Measurements from ENCODE around the gene DGLUCY. TPM values are rescaled to one million over a fixed set of nuclear protein-coding genes. Genes with fewer than 3 reads are reported as not detected.

The DGLUCY gene
- total RNA-seq, 1 experiment from 2014 or later: 54.8 TPM

DNA sequence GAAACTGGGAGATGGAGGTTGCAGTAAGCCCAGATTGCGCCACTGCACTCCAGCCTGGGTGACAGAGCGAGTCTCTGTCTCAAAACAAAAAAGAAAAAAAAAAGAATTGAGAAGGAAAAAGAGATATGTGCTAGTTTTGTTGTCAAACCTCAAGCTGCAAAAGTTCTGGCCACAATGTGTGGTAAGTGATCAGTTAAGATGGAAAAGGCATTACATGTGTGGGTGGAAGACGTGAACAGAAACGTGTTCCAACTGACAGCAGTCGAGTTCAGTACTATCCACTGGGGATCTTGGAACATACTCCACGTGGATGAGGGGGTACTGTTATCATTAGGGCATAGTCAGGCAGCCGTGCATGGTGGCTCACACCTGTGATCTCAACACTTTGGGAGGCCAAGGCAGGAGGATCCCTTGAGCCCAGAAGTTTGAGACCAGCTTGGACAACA lies 113.3 kb downstream of the DGLUCY start:
- Histone ChIP-seq H3K36me3 (ENCODE audit: control insufficient read depth, insufficient read depth, low read length) (no peaks in the 10 kb centered on the region), H3K27me3 (replicated peaks; ENCODE audit: control insufficient read depth, insufficient read depth, low read length) (no peaks in the 10 kb centered on the region), H3K4me1 (no peaks in the 10 kb centered on the region), H3K9me3 (0 out of 2 replicates have a peak, but pooled peaks cover 6% of the 10 kb centered on the region), H3K4me3 (ENCODE audit: low read depth, low read length) (no peak overlapping the region)
- BruUV-seq (replicated peaks): no TSS peak
- CTCF ChIA-PET: no interaction called here
- H3K27me3 Mint-ChIP-seq (ENCODE audit: insufficient read depth, unreplicated experiment): no peaks in the 10 kb centered on the region
- TF ChIP-seq, protein P1, sequence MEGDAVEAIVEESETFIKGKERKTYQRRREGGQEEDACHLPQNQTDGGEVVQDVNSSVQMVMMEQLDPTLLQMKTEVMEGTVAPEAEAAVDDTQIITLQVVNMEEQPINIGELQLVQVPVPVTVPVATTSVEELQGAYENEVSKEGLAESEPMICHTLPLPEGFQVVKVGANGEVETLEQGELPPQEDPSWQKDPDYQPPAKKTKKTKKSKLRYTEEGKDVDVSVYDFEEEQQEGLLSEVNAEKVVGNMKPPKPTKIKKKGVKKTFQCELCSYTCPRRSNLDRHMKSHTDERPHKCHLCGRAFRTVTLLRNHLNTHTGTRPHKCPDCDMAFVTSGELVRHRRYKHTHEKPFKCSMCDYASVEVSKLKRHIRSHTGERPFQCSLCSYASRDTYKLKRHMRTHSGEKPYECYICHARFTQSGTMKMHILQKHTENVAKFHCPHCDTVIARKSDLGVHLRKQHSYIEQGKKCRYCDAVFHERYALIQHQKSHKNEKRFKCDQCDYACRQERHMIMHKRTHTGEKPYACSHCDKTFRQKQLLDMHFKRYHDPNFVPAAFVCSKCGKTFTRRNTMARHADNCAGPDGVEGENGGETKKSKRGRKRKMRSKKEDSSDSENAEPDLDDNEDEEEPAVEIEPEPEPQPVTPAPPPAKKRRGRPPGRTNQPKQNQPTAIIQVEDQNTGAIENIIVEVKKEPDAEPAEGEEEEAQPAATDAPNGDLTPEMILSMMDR (IDR thresholded peaks at IDR 0.05; ENCODE audit: insufficient read depth in 1 of 2, low read depth in 1 of 2, low read length in 1 of 2, severe bottlenecking in 1 of 2, unreplicated experiment in 1 of 2): no peak
- no peak overlapping the region for H3K27ac Mint-ChIP-seq (ENCODE audit: unreplicated experiment)
- no peak for DNase-seq
- H3K4me1 Mint-ChIP-seq (ENCODE audit: low read depth, unreplicated experiment): no peaks in the 10 kb centered on the region
- peaks cover 1% of the 10 kb centered on the region for H3K36me3 Mint-ChIP-seq (ENCODE audit: insufficient read depth, unreplicated experiment)
- POLR2A ChIA-PET: no interaction called here
- intact Hi-C loops (cut with micrococcal nuclease; ENCODE audit: unreplicated experiment): no loop called here
- no peaks in the 10 kb centered on the region for H3K9me3 Mint-ChIP-seq (ENCODE audit: unreplicated experiment)
- no peak overlapping the region for H3K4me3 Mint-ChIP-seq (ENCODE audit: unreplicated experiment)

DNA sequence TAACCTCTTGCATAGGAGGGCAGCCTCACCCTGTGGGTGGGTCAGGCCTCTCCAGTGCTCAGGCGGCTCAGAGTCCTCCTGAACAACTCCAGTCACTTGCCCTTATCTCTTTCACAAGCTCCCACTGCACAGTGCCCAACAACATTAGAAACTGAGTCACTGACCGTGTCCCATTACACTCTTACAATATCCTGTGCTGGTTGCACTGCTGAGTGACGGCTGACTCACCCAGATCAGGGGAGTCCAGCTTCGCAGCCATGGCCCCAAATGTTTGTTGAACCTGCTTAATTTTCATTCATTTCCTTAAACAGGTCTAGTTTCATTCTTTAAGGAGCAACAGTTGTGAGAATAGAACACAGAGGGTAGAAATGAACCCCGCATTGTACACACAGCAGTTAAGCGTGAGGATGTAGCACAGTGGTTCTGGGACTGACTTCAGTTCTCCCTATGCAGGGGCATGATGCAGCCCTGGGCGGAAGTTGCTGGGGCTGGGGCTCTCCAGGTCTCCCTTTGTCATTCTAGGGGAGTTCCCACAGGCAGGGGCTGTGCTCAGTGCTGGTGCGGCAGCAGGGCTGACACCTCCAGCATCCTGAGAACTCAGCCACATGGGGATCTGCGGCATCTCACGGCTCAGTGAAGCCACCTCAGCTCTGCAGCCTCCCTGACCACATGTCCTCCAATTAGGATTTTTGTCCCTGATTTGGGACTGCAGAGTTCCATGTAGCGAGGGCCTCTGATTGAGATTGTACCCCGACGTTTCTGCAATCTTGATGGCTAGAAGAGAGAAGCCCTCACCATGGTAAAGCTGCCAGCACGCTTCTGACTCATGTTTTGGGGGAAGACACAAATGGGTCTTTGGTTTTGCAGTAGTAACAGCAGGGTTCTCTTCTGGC lies 114.5 kb downstream of the DGLUCY start:
- H3K4me1 ChIP-seq: no peaks in the 10 kb centered on the region
- H3K4me3 Mint-ChIP-seq (ENCODE audit: unreplicated experiment): no peak overlapping the region
- H3K27me3 Mint-ChIP-seq (ENCODE audit: insufficient read depth, unreplicated experiment): no peaks in the 10 kb centered on the region
- H3K27me3 ChIP-seq (replicated peaks; ENCODE audit: control insufficient read depth, insufficient read depth, low read length): no peaks in the 10 kb centered on the region
- ChIA-PET CTCF (no interaction called here), POLR2A (no interaction called here)
- no peaks in the 10 kb centered on the region for H3K36me3 Mint-ChIP-seq (ENCODE audit: insufficient read depth, unreplicated experiment)
- H3K4me3 ChIP-seq (ENCODE audit: low read depth, low read length): no peak overlapping the region
- no peaks in the 10 kb centered on the region for H3K36me3 ChIP-seq (ENCODE audit: control insufficient read depth, insufficient read depth, low read length)
- no peak for DNase-seq
- H3K27ac Mint-ChIP-seq (ENCODE audit: unreplicated experiment): no peak overlapping the region
- intact Hi-C loops (cut with micrococcal nuclease; ENCODE audit: unreplicated experiment): no loop called here
- no peaks in the 10 kb centered on the region for H3K9me3 Mint-ChIP-seq (ENCODE audit: unreplicated experiment)
- BruUV-seq (replicated peaks): no TSS peak
- TF ChIP-seq, protein P1 (IDR thresholded peaks at IDR 0.05; ENCODE audit: insufficient read depth in 1 of 2, low read depth in 1 of 2, low read length in 1 of 2, severe bottlenecking in 1 of 2, unreplicated experiment in 1 of 2): no peak
- H3K9me3 ChIP-seq: 0 out of 2 replicates have a peak, but pooled peaks cover 6% of the 10 kb centered on the region
- no peaks in the 10 kb centered on the region for H3K4me1 Mint-ChIP-seq (ENCODE audit: low read depth, unreplicated experiment)

DNA sequence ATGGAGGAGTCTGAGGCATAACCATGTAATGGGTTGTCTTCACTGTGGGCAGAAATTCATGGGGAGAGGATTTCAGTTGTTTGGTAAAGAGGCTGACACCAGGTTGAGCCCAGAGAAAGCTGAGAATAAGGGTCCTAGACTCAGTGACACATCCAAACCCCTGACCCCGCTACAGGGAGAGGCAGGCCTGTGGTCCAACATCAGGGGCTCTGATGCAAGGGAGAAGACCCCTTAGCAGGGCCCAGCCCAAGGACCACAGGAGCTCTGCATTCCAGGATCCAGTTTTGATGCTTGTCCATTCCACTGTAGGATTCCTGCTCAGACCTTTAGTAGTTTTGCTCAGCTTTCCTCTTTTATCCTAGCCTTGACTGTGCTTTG lies 115.1 kb downstream of the DGLUCY start:
- TF ChIP-seq, protein P1 (IDR thresholded peaks at IDR 0.05; ENCODE audit: insufficient read depth in 1 of 2, low read depth in 1 of 2, low read length in 1 of 2, severe bottlenecking in 1 of 2, unreplicated experiment in 1 of 2): no peak
- CTCF ChIA-PET: no interaction called here
- Histone ChIP-seq H3K9me3 (0 out of 2 replicates have a peak, but pooled peaks cover 6% of the 10 kb centered on the region), H3K36me3 (ENCODE audit: control insufficient read depth, insufficient read depth, low read length) (no peaks in the 10 kb centered on the region), H3K4me1 (no peaks in the 10 kb centered on the region), H3K4me3 (ENCODE audit: low read depth, low read length) (no peak overlapping the region), H3K27me3 (replicated peaks; ENCODE audit: control insufficient read depth, insufficient read depth, low read length) (no peaks in the 10 kb centered on the region)
- intact Hi-C loops (cut with micrococcal nuclease; ENCODE audit: unreplicated experiment): no loop called here
- POLR2A ChIA-PET: no interaction called here
- Mint-ChIP-seq H3K4me3 (ENCODE audit: unreplicated experiment) (no peak overlapping the region), H3K4me1 (ENCODE audit: low read depth, unreplicated experiment) (no peaks in the 10 kb centered on the region), H3K27ac (ENCODE audit: unreplicated experiment) (no peak overlapping the region), H3K36me3 (ENCODE audit: insufficient read depth, unreplicated experiment) (no peaks in the 10 kb centered on the region), H3K27me3 (ENCODE audit: insufficient read depth, unreplicated experiment) (no peaks in the 10 kb centered on the region), H3K9me3 (ENCODE audit: unreplicated experiment) (no peaks in the 10 kb centered on the region)
- no TSS peak for BruUV-seq (replicated peaks)
- no peak for DNase-seq

All from Caco-2 (cell line).